Measurements from ENCODE around the gene SMTNL2. TPM values are rescaled to one million over a fixed set of nuclear protein-coding genes. Genes with fewer than 3 reads are reported as not detected.

The SMTNL2 gene
- total and polyA plus RNA-seq, 9 of the 15 experiments (the other 6 are each of a cell fraction or from before 2014, with no cell fraction given) = not detected

DNA sequence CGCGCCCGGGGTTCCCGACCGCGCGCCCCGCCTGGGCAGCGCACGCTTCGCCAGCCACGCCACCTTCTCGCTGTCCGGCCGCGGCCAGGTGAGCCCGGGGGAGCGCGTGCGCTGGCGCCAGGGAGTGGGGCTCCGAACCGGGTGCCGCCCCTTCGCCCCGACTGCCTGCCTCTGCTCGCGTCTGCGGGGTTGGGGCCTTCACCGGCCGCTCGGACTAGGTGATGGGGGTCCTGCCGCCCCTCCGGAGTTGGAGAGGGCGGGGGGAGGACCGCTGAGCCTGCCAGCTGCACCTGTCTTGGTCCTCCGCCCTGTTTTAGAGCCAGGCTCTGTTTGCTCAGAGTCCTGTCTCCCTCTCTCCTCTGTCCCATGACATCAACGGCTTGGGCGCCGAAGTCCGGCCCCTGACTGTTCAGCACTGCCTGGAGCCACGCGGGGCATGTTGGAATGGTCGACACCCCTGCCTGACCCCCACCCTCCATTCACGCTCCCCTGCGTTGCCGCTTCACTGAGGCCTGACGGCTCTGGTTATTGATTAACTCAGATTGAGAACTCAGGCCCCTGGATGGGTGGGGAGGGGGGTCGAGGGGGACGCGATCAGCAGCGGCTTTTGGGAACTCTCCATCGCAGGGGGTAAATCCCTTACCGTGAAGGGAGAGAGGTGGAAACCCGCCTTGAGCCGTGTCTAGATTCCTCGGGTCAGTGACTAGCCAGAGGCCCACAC is 748 bp downstream of the SMTNL2 start (continued):
- no peak for TF ChIP-seq THAP7 (CRISPR knock-in tag; IDR thresholded peaks at IDR 0.05)
- no peak for TF ChIP-seq RBM14 (IDR thresholded peaks at IDR 0.05; ENCODE audit: borderline replicate concordance, insufficient read depth, low read depth, low read length)
- TF ChIP-seq KAT8 (IDR thresholded peaks at IDR 0.05; ENCODE audit: low read depth) = no peak
- TF ChIP-seq HDAC2 (IDR thresholded peaks at IDR 0.05) = no peak
- no peak for TF ChIP-seq POLR2G (IDR thresholded peaks at IDR 0.05; ENCODE audit: low read depth, low read length)
- TF ChIP-seq ZBTB5 (IDR thresholded peaks at IDR 0.05) = no peak

DNA sequence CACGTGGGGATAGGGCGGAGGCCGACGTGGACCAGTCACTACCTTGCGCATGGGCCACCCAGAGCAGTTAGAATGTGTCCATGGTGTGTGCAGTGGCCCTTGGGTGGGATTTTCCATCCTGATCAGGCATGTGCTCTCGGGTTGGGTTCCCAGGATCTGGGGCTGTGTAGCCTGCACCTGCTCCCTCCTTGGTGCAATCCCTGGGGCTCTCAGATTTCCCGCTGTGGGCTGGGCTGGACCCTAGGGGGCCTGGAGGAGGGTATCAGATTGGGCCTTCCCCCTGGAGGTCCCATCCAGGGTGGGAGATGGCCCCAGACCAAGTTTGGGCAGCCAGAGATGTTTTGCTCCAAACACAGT is 1.3 kb downstream of the SMTNL2 start:
- Histone ChIP-seq H3K9me1 (ENCODE audit: control insufficient read depth, insufficient read depth, low read length) (no peaks in the 10 kb centered on the region), H3K27me3 (ENCODE audit: control insufficient read depth in 2 of 2, insufficient read depth in 2 of 2, low read length in 2 of 2) (peaks cover 6 to 79% of the 10 kb centered on the region in 2 experiments; a peak in 3 of 5 replicates), H2AFZ (ENCODE audit: low read depth, low read length) (no peak overlapping the region), H4K20me1 (replicated peaks; ENCODE audit: control insufficient read depth, insufficient read depth, low read length) (peaks cover 3% of the 10 kb centered on the region; the same call in 1 of the 2 replicates), H3K79me2 (ENCODE audit: control insufficient read depth, insufficient read depth, low read length) (no peaks in the 10 kb centered on the region), H3K4me3 (no peak overlapping the region), H3K36me3 (ENCODE audit: control insufficient read depth, insufficient read depth, low read length) (no peaks in the 10 kb centered on the region), H3K9ac (ENCODE audit: insufficient read depth in 1 of 2, low read depth in 2 of 2, low read length in 2 of 2) (no peak overlapping the region), H3K4me2 (ENCODE audit: insufficient read depth, low read length) (no peak overlapping the region), H3K9me3 (replicated peaks; ENCODE audit: control insufficient read depth, insufficient read depth, low read depth, low read length) (no peaks in the 10 kb centered on the region), H3K27ac (ENCODE audit: extremely low read depth, low read depth, low read length) (no peak overlapping the region), H3K4me1 (replicated peaks in 1 of 2; ENCODE audit: control insufficient read depth in 2 of 2, insufficient read depth in 2 of 2, low read length in 2 of 2) (peaks cover 6 to 25% of the 10 kb centered on the region in 2 experiments; a peak in 4 of 5 replicates)
- POLR2A ChIA-PET = no interaction called here
- CTCF ChIA-PET (ENCODE audit: low intra/inter-chr PET ratio) = no interaction called here
- in situ Hi-C loops (cut with MboI) = no loop called here
- intact Hi-C loops (cut with micrococcal nuclease) = no loop called here
- no peak for DNase-seq (ENCODE audit: extremely low read depth in 1 of 4, low spot score in 3 of 4)
- WGBS (ENCODE audit: insufficient coverage, low coverage, missing lambda C conversion rate) = 20% methylated on average over 2 of the region's 7 CpGs
- BruUV-seq (replicated peaks) = no TSS peak
- no peak for FAIRE-seq
- ATAC-seq = no peak
- no peak for TF ChIP-seq ZBTB17 (CRISPR knock-in tag; IDR thresholded peaks at IDR 0.05)
- TF ChIP-seq, protein P1, sequence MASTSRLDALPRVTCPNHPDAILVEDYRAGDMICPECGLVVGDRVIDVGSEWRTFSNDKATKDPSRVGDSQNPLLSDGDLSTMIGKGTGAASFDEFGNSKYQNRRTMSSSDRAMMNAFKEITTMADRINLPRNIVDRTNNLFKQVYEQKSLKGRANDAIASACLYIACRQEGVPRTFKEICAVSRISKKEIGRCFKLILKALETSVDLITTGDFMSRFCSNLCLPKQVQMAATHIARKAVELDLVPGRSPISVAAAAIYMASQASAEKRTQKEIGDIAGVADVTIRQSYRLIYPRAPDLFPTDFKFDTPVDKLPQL (IDR thresholded peaks at IDR 0.05; ENCODE audit: extremely low read depth, insufficient read length) = no peak
- TF ChIP-seq TAF1 (IDR thresholded peaks at IDR 0.05; ENCODE audit: control insufficient read depth, extremely low read depth, insufficient read depth, low read length, severe bottlenecking) = no peak
- no peak for TF ChIP-seq NELFE (IDR thresholded peaks at IDR 0.05; ENCODE audit: insufficient read depth, insufficient read length)
- no peak for TF ChIP-seq ZNF512 (tag; IDR thresholded peaks at IDR 0.05)
- no peak for TF ChIP-seq LCOR (CRISPR knock-in tag; IDR thresholded peaks at IDR 0.05)
- no peak for TF ChIP-seq FOXJ3 (CRISPR knock-in tag; IDR thresholded peaks at IDR 0.05)
